ENCODE data around the gene PLEK.

- no peak for TF ChIP-seq POLR2A (IDR thresholded peaks at IDR 0.05)
- TF ChIP-seq, protein P1, sequence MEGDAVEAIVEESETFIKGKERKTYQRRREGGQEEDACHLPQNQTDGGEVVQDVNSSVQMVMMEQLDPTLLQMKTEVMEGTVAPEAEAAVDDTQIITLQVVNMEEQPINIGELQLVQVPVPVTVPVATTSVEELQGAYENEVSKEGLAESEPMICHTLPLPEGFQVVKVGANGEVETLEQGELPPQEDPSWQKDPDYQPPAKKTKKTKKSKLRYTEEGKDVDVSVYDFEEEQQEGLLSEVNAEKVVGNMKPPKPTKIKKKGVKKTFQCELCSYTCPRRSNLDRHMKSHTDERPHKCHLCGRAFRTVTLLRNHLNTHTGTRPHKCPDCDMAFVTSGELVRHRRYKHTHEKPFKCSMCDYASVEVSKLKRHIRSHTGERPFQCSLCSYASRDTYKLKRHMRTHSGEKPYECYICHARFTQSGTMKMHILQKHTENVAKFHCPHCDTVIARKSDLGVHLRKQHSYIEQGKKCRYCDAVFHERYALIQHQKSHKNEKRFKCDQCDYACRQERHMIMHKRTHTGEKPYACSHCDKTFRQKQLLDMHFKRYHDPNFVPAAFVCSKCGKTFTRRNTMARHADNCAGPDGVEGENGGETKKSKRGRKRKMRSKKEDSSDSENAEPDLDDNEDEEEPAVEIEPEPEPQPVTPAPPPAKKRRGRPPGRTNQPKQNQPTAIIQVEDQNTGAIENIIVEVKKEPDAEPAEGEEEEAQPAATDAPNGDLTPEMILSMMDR (IDR thresholded peaks at IDR 0.05): no peak
Observed at GRCh38 chr2:68317971-68318913, 46.8 kb upstream of the PLEK start.

All from right lobe of liver (tissue), 4 donors.